NCI-H1417 treated with DMSO at 0.1 percent for 48 hours (cell line): ENCODE data around the gene AKT2.

ENCODE experiments used
- DNase-seq: peaks from one replicate; lab custom pipeline; 2025; lab: John Stamatoyannopoulos, UW

AKT2 gene

DNA sequence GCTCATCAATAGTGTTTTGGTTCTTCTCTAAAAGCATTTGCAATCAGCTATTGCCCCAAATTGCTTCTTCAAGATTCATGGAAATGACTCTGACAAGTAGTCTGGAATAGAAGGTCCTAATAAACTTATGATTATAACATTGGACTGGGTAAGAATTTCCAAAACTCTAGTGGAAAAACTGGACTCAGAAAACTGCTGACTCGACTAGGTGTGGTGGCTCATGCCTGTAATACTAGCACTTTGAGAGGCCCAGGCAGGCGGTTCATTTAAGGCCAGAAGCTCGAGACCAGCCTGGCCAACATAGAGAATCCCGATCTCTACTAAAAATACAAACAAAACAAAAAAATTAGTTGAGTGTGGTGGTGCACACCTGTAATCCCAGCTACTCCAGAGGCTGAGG lies 15.5 kb upstream of the AKT2 start:
- no peak for DNase-seq

DNA sequence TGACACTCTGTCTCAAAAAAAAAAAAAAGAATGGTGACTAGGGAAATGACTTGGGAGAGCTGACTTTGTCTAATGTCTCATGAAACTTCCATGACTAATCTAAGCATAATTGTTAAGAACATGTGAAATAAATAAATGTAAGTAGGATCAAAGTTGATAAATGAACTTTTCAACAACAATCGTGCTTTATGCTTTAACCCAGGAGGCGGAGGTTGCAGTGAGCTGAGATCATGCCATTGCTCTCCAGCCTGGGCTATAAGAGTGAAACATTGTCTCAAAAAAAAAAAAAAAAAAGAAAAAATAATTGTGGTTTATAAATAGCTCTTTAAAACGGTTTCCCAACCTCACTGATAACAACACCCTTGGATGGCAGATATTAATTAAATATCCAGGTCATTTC lies 12.9 kb upstream of the AKT2 start:
- DNase-seq = no peak

DNA sequence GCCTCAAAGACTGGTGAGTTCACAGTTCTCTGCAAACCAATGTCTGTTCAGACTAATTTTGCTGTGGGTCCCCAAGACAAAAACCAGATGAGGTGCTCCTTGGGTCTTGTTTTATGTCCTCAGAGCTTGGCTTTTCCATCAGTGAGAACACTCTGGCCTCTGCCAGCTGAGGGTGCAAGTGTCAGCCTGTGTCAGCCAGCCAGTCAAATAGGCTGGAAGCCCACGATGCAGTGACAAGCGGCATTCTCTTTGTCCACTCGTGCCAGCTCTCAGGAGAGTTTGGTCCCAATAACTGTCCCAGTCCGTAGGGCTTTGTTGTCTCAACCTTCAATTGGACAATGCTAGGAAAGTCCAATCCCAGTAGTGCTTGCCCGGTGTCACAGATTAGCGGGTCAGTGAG lies 9.4 kb upstream of the AKT2 start:
- DNase-seq = no peak

DNA sequence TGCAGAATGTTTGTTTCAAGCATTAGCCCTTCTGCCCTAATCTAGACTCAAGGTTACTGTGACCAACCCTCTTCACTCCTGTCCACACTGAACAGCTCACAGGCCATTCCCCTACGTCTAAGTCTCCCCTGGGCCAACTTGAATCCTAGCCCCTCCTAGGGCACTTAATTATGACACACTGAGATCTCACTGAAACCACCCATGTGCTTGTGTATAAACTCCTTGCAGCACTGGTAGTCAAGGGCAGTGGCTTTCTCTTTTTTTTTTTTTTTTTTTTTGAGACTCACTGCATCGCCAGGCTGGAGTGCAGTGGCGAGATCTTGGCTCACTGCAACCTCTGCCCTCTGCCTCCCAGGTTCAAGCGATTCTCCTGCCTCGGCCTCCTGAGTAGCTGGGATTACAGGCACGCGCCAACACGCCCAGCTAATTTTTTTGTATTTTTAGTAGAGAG lies 1.9 kb upstream of the AKT2 start:
- DNase-seq = no peak

DNA sequence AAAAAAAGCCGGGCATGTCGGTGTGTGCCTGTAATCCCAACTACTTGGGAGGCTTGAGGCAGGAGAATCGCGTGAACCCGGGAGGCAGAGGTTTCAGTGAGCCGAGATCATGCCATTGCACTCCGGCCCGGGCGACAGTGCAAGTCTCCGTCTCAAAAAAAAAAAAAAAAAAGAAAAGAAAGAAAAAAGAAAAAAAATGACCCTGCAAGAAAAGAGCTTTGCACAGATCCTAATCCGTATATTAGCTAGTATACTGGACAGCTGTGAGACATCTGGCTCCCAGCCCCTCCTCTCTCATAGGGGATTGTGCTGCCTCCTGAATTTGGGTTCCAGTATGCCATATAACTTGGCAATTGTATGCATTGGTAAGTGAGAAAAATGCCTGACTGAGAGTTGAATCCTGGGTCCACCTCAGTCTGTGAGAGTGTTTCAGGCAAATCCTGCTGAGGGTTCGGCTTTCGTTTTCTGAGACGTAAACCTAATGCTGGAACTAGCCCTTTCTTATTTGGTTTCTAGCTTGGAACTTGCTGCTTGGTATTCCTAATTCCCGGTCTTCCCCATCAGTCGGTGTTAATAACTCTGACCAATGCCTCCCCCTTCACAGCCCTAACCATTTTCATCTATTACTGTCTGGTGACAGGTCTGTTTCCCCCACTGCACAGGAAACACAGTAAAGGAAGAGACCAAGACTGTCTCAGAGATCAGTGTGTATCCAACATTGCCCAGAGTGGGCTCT lies 1.3 kb upstream of the AKT2 start:
- DNase-seq = no peak

DNA sequence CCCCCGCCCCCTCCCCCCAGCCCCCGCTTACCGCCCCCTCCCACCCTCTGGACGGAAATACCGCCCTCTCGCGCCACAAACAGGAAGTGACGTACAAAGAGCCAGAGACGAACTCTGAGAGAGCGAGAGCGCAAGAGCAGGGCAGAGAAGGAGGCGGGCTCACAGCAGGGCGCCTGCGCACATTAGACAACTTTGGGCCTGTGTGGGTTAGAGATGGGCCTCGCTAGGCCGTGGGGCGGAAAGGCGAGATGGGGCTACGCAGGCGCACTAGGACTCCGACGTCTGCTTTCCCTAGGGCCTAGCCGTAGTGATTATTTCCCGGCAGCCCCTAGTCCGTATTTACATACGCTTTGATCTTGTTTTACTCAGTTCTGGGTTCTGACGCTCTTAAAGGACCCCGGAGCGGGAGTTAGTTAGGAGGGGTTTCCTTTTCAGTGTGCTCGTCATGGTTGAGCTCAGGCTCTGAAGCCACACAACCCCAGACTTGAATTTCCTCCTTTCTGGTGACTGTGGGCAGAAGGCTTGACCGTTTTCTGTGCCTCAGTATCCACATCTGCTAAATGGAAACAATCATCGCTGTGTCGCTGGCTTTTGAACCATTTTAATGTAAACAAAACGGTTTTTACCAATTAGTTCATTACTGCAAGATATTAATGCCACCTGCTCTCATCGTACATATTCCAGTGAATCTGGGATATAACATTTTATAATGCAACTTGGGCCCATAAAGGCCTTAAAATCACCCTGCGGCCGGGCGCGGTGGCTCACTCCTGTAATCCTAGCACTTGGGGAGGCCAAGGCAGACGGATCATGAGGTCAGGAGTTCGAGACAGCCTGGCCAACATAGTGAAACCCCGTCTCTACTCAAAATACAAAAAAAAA lies 449 bp upstream of the AKT2 start:
- peak; percentile 95 for DNase-seq

DNA sequence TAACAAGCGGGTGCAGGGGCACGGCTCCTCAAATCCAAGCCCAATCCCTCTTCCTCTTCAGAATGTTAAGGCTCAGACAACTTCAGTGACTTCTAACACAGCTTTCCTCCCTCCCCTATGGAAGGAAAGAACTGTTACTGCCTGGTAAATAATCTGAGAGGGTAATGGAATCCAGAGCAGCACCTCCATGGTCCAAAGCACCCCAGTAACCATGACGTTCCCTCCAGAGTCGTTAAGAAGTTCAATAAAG lies 969 bp downstream of the AKT2 start:
- no peak for DNase-seq

DNA sequence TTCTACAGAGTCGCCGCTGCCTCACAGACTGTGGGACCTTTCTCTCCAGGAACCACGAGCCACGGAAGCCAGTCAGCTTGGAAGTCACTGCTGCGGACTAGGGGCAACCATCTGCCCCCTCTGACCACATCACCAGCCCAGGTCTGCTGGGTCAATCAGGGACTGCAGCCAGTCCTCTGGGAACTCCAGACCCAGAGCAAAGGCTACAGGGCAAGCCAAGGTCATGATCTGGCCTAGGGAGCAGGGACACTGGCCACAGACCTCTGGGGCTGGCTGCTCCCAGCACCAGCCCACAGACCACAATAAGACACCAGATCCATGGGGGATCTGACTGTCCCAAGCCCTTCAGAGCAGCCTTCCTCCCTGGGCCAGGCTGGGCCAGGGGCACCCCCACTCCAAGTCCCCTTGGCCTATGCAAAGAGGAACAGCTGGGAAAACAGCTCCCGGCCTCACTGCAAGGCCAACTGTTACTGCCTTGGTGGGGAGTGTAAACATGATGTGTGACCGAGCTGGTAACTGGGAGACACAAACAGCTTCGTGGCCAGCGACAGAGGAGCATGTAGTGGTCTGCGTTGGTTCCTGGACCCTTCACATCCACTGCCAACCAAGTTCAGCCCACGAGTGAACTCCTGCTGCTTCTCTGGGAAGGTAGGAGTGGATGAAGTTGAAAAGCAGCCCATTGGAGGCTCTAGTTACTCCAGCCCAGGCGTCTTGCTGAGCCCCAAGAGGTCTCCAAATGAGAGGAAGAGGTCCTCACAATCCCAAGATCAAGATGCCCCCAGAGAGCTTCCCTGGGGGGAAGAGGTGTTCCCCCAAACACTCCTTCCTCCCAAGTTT lies 1.5 kb downstream of the AKT2 start:
- DNase-seq = no peak

DNA sequence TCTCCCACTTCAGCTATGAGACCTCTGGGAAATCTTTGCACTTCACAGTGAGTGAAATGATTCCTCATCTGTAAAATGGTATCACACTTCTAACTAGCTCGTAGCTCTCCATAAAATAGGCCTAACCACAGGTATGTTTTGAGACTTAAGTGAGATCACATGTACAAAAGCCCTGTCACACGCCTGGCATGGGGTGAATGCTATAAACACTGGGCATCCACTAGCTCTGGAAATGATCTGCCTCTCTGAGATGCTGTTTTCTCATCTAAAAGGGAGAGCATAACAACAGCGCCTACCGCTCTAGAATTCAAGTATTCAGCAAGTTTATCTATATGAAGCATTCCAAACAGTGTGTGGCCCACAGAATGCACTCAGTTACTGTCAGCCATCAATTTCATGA lies 2.2 kb downstream of the AKT2 start:
- no peak for DNase-seq

DNA sequence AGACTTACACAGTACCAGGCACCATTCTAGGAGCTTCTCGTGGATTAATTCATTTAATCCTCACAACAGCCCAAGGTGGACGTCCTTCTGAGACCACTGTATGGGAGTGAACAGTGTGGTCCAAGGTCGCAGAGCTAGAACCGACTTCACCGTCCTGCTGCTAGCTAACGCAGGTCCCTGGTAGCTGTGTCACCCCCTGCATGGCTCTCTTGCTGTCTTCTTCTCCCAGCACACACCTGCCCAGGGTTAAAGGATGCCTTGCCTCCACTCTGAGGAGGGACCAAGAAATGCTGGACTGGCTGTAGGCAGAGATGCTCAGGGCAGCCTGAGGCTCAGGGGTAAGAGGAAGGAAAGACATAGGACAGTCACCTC lies 3.0 kb downstream of the AKT2 start:
- no peak for DNase-seq

DNA sequence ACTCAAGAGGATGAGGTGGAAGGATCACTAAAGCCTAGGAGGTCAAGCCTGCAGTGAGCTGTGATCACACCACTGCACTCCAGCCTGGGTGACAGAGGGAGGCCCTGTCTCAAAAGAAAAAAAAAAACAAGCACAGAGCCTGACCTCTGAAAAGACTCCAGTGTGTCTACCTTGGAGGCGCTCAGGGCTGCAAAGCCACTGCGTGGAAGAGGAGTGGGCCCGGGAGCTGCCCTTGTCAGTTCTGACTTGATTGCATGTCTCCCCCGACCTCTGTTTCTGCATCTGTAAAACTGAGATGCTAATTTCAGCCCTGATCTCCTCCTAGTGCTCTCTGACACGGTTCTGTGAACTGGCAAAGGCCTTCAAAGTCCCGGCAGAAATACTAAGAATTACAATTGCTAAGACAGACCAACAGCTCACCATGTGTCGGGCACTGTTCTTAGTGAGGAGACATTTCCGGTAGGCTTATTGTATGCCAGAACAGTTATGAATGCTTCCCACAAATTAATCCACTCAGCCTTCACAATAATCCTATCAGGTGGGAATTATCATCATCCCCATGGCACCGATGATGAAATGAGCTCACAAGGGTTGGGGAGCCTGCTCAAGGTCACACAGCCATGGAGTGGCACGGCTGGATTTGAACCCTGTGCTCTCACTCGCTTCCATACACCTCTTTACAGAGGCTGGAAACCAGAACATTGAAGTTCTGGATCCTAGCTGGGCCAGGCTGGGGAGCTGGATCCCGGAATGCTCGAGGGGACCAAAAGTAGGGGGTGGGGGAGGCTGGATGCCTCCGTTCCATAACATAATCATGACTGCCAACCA lies 3.5 kb downstream of the AKT2 start:
- no peak for DNase-seq

DNA sequence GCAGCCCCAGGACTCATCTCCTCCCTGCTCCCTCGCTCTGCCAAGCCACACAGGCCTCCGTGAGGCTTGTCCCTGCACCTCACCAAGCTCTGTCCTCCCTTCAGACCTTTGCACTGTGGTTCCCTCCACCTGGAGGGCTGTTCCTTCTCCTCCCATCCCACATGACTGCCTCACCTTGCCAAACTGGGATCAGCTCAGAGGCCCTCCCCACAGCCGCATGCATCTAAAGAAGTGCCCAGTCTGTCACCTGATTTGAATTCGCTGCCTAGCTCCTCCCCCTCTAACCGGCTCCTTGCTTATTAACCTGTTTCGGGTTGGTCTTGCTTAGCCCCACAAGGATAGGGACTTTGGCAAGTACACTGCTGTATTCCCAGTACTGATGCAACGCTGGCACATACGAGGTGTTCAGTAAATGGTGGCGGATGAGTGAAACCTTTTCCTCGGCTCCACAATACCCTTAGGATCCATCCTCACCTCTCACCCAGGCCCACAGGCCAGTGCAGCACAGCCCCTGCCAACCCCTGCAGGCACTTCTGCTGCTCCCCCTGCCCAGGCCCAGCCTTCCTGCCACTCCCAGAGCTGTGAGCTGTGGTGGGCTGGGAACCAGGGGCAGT lies 4.4 kb downstream of the AKT2 start:
- no peak for DNase-seq

DNA sequence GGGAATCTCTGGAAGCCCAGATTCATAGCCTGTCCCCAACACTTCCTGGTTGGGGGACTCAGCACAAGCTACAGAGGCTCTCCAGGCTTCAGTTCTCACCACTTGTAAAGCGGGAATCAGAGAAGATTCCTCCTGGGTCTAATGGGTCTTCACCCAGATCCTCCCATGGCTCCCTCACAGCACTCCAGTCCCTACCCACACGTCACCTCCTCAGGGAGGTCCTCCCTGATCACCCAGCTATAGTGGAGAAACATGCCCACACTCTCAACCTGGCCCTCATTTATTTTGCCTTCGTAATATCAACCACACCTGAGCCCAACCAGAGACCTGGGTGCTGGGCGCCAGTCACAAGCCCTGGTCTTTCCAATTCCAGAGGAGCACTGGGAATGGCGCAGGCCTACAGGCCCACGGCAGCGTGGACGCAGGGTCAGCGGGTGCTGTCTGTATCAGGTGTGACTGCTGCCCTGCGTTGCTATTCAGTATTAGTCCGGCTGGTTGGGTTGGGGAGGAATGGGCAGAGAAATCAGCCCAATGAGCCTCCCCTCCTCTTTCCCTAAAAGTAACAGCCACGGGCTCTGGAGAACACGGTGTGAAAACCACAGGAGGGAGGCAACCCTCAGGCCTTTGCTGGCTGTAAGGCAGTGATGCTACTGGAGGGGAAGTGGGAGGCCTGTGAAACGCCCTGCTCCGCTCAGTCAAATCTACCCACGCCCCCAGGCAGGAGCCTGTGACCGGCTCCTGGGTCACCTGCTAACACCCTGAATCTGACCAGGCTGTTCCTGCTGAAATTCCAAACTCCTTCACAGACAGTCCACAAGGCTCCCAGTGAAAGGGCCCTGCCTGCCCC lies 5.2 kb downstream of the AKT2 start:
- DNase-seq = no peak

DNA sequence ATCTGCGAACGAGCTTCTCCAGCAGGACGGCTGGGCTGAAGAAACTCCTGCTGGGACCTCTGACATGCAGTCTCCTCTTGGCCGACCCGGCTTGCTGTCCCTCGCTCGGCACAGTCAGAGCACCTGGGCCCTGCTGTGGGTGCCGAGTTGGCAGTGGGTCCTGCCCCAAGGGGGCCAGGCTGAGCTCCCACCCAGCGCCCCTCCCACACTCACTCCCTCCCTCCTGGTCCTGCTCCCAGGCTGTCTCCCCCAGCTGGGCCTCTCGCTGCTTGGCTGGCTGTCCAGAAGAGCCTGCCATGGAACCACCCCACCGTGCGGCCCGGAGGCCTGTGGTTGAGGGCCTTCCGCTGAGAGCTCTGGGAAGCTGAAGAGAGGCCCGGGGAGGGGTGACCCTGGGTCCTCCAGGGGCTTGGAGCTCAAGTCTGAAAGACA lies 6.0 kb downstream of the AKT2 start:
- DNase-seq = no peak

DNA sequence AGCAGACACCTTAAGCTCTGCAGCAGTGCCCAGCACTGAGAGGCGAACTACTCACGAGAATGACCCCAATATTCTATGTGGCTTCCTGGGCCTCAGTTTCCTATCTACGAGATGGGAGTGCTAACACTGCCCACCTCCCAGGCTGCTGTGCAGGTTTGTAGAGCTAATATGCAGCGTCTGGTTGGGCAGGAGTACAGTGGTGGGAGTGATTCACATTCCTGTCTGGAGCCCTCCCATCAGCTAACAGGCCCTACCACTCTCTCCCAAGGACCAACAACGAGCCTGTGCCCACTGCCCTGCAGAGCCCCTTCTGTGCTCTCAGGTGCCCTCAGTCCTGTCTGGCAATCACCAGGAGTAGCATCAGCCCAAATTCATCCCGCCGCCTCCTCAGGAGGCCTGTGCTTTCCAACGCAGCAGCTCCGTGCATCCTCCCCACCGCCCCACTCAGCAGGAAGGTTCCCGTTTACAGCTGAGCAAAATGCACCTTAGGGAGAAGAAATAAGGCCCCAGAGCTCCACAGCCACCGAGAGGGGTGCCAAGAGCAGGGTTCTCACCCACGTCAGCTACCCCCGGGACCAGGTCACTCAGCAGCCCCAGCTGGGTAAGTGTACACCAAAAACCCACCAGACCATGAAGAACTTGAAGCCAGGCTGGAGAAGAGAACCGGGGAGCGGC lies 6.6 kb downstream of the AKT2 start:
- DNase-seq = no peak

DNA sequence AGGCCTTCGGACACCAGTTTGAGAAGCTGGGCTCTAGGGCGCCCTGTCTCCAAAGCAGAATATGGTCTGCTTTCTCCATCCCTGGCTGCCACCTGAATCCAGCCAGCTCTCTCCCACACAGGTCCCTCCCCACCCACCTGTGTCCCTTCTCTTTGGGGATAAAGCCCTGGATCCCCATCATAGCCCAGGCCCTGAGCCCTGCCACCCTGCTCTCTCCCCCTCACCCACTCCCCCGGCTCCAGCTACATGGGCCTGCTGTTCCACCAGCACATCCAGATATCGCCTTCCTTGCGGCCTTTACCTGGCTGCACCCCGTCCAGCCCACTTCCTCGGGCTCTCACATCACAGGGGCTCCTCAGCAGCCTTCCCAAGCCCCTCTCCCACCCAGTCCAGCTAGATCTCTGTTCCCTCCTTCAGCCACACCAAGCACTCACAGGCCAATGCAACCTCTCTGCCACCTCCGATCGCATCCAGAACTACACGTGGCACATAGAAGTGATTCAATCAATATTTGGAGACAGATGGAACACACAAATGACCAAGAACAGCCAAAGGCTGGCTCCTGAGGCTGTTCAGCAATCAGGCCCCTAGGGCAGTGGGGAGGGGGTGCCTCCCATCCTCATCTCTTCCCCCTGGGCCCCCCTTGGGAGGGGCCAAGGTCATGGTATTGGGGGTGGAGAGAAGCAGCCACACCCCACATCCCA lies 7.6 kb downstream of the AKT2 start:
- DNase-seq = no peak

DNA sequence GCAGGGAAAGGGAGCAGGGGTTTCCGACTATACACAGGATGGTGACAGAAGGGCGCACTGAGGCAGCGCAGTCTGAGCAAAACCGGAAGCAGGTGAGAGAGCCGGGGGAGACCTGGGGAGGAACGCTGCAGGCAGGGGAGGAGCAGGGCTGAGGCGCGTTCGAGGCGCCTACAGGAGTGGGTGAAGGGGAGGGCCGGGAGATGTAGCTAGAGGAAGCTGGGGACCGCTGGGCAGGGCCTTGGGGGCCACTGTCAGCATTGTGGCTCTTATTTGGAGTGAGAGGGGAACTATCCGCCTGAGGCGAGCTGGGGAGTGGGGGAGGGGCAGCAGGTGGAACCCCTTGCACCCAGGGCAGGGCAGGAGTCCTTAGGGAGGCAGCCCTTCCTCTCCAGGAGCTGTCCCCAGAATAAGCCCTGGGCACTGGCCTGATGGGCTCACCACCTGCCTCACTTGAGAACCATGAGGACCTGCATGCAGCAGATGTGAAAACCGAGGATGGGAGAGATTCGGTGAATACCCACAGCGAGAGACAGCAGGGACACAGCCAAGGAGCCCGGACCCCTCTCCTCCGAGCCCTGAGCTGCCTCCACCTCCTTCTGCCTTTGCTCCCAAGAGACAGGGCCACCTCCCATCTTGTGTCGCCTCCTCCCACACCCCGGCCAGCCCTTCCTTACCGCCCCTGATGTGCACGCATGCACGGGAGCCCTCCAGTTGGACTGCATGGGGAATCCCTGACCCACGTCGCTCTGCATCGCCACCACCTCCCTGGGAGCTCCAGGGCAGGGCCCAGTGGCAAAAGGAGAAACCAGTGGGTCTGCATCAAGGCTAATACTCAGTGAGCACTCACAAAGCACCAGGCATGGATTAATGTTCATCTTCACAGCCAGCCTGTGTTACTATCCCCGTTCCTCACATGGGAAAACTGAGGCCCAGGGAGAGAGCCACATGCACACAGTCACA lies 10.3 kb downstream of the AKT2 start:
- DNase-seq = no peak
